GM23338 (cell line): ENCODE results near the gene SDR42E2. TPM values are rescaled to one million over a fixed set of nuclear protein-coding genes. Genes with fewer than 3 reads are reported as not detected.
"Not testable (repeated sequence)": the region's sequence is repeated elsewhere in the genome, so short reads cannot be mapped to it uniquely, and the experiment has no call there.

ENCODE experiments used
- ATAC-seq: fragments of 200-7000 bp; cut with Tn5 transposase; 3 replicates; pipeline ENCODE4 v1.9.1; 2020
- DNase-seq: peaks from one replicate; pipeline ENCODE4 v3.0.0-alpha.2; 2015; ENCODE audit warnings: low spot score
- H2AFZ ChIP-seq: fragments of 200-600 bp; sonication (generic); 2 replicates; pipeline ENCODE4 v1.8.0; 2016; ENCODE audit warnings: antibody characterized with exemption, mild to moderate bottlenecking, moderate library complexity
- H3F3A ChIP-seq: fragments of 200-600 bp; sonication (generic); replicated peaks from 2 replicates; pipeline ENCODE4 v1.8.0; 2017; ENCODE audit warnings: antibody characterized with exemption, mixed run types, low read depth
- H3K27ac ChIP-seq: fragments of 200-600 bp; sonication (generic); 2 replicates; pipeline ENCODE4 v1.6.1; 2016; ENCODE audit warnings: low read depth
- H3K27me3 ChIP-seq: fragments of 200-600 bp; sonication (generic); 2 replicates; pipeline ENCODE4 v1.8.0; 2016; ENCODE audit warnings: mild to moderate bottlenecking, mixed run types, moderate library complexity; ENCODE audit not compliant: insufficient read depth
- H3K36me3 ChIP-seq: fragments of 200-600 bp; sonication (generic); 2 replicates; pipeline ENCODE4 v1.8.0; 2016; ENCODE audit warnings: mild to moderate bottlenecking; ENCODE audit not compliant: insufficient read depth
- H3K4me1 ChIP-seq: fragments of 200-600 bp; sonication (generic); 2 replicates; pipeline ENCODE4 v1.8.0; 2016; ENCODE audit warnings: mild to moderate bottlenecking, moderate library complexity; ENCODE audit not compliant: insufficient read depth
- H3K4me2 ChIP-seq: fragments of 200-600 bp; sonication (generic); 2 replicates; pipeline ENCODE4 v1.7.1; 2017; ENCODE audit warnings: mixed run types
- H3K4me3 ChIP-seq: fragments of 200-600 bp; sonication (generic); 2 replicates; pipeline ENCODE4 v1.6.1; 2016; ENCODE audit warnings: mixed run types
- H3K79me2 ChIP-seq: fragments of 200-600 bp; sonication (generic); replicated peaks from 2 replicates; pipeline ENCODE4 v1.8.0; 2017; ENCODE audit warnings: mild to moderate bottlenecking; ENCODE audit not compliant: insufficient read depth
- H3K9me2 ChIP-seq: fragments of 200-600 bp; sonication (generic); 2 replicates; pipeline ENCODE4 v1.8.0; 2017; ENCODE audit not compliant: insufficient read depth
- H4K20me1 ChIP-seq: fragments of 200-600 bp; sonication (generic); replicated peaks from 2 replicates; pipeline ENCODE4 v1.8.0; 2017; ENCODE audit warnings: mild to moderate bottlenecking; ENCODE audit not compliant: insufficient read depth
- H3K27ac Mint-ChIP-seq: 2 replicates; pipeline ENCODE4 v1.8.0; 2020; ENCODE audit warnings: inconsistent platforms, mild to moderate bottlenecking, moderate library complexity, mixed read lengths
- H3K27me3 Mint-ChIP-seq: 3 replicates; pipeline ENCODE4 v1.8.0; 2022; ENCODE audit warnings: low read depth, mild to moderate bottlenecking, moderate library complexity, mixed read lengths, inconsistent platforms; ENCODE audit not compliant: insufficient read depth, poor library complexity
- H3K36me3 Mint-ChIP-seq: 3 replicates; pipeline ENCODE4 v1.8.0; 2021; ENCODE audit warnings: low read depth, mild to moderate bottlenecking, inconsistent platforms, moderate library complexity, mixed read lengths
- H3K4me1 Mint-ChIP-seq: 3 replicates; pipeline ENCODE4 v1.8.0; 2020; ENCODE audit warnings: mild to moderate bottlenecking, inconsistent platforms, mixed read lengths
- H3K4me3 Mint-ChIP-seq: 3 replicates; pipeline ENCODE4 v1.8.0; 2021; ENCODE audit warnings: moderate library complexity, mild to moderate bottlenecking, inconsistent platforms, mixed read lengths
- H3K9me3 Mint-ChIP-seq: 3 replicates; pipeline ENCODE4 v1.8.0; 2020; ENCODE audit warnings: moderate library complexity, mild to moderate bottlenecking, inconsistent platforms, mixed read lengths
- CTCF ChIP-seq, 2 experiments: fragments of 200-600 bp in 1 of 2; sonication (generic) in 1 of 2; conservative IDR thresholded peaks; 2 replicates each; pipeline versions ENCODE4 v1.5.1 to v1.6.1; 2016 to 2017; ENCODE audit warnings: antibody characterized with exemption in 2 of 2, low read depth in 2 of 2, mild to moderate bottlenecking in 2 of 2, moderate library complexity in 1 of 2
- ETS1 ChIP-seq: IDR thresholded peaks from 2 replicates; pipeline ENCODE4 v1.6.1; 2016; ENCODE audit warnings: antibody characterized with exemption
- EZH2 ChIP-seq: fragments of 200-600 bp; sonication (generic); IDR thresholded peaks from one replicate; pipeline ENCODE4 v1.8.0; 2017; ENCODE audit warnings: antibody characterized with exemption, mild to moderate bottlenecking, low read depth; ENCODE audit not compliant: unreplicated experiment
- JUNB ChIP-seq: IDR thresholded peaks from one replicate; pipeline ENCODE4 v1.6.1; 2016; ENCODE audit warnings: antibody characterized with exemption; ENCODE audit not compliant: unreplicated experiment
- NANOG ChIP-seq: IDR thresholded peaks from 2 replicates; pipeline ENCODE4 v1.6.1; 2016; ENCODE audit warnings: antibody characterized with exemption, borderline replicate concordance
- POLR2AphosphoS5 ChIP-seq: IDR thresholded peaks from 2 replicates; pipeline ENCODE4 v1.6.1; 2016; ENCODE audit warnings: antibody characterized with exemption, low read depth
- STAT1 ChIP-seq: IDR thresholded peaks from one replicate; pipeline ENCODE4 v1.6.1; 2016; ENCODE audit warnings: antibody characterized with exemption; ENCODE audit not compliant: unreplicated experiment
- ZNF114 ChIP-seq: fragments of 250-450 bp; sonication (Bioruptor Pico); IDR thresholded peaks from 2 replicates; pipeline ENCODE4 v1.5.0; 2020; ENCODE audit warnings: mild to moderate bottlenecking, moderate library complexity
- ZNF331 ChIP-seq: fragments of 250-450 bp; sonication (Bioruptor Pico); IDR thresholded peaks from 2 replicates; pipeline ENCODE4 v1.5.0; 2020; ENCODE audit warnings: low read depth, mild to moderate bottlenecking, moderate library complexity
- ZNF462 ChIP-seq: fragments of 250-450 bp; sonication (Bioruptor Pico); IDR thresholded peaks from 2 replicates; pipeline ENCODE4 v1.5.0; 2020; ENCODE audit warnings: mild to moderate bottlenecking, moderate library complexity
- polyA plus RNA-seq: library from polyadenylated mRNA; unstranded; fragments of >200 nt; fragmentation: Nextera tagmentation; extraction: Ambion mirVana; gene quantifications from 2 replicates; pipeline ENCODE4 v1.2.1, GENCODE V29; 2016
- total RNA-seq: library from RNA; depleted of rRNA; stranded (reverse); fragments of >200 nt; shearing (Covaris generic); gene quantifications from 2 replicates; pipeline ENCODE4 v1.2.3, GENCODE V29; 2014

SDR42E2 gene
- total and polyA plus RNA-seq, 2 experiments from 2014 or later: 0.15 TPM; not detected in 1

GRCh38 chr16:22152316-22152715, 10.0 kb upstream of the SDR42E2 start (continued):
- no peak for TF ChIP-seq ETS1
- no peak for TF ChIP-seq NANOG
- TF ChIP-seq STAT1: no peak
- no peak for TF ChIP-seq POLR2AphosphoS5
- no peak for TF ChIP-seq JUNB

- H4K20me1 ChIP-seq, H3K4me3 Mint-ChIP-seq, H3K4me1 Mint-ChIP-seq, H3K4me1 ChIP-seq, H3K4me3 ChIP-seq, H3K27ac ChIP-seq, DNase-seq, ATAC-seq, H3K4me2 ChIP-seq, H3K79me2 ChIP-seq, H3K36me3 ChIP-seq, H3K9me2 ChIP-seq, H3K9me3 Mint-ChIP-seq, H3K27me3 ChIP-seq, H3K36me3 Mint-ChIP-seq, H3K27me3 Mint-ChIP-seq, H3F3A ChIP-seq, H3K27ac Mint-ChIP-seq, H2AFZ ChIP-seq: not testable (repeated sequence)
Measured at GRCh38 chr16:22153078-22153477, 9.2 kb upstream of the SDR42E2 start.

- Histone ChIP-seq H3K36me3 (no peaks in the 10 kb centered on the region), H3K4me3 (no peak overlapping the region), H3K79me2 (no peaks in the 10 kb centered on the region), H2AFZ (no peak overlapping the region), H3K9me2 (peaks cover 8% of the 10 kb centered on the region; the same call in 1 of the 2 replicates), H3F3A (0 out of 2 replicates have a peak, but pooled peaks cover 6% of the 10 kb centered on the region), H3K4me2 (no peak overlapping the region), H3K27ac (no peak overlapping the region), H4K20me1 (no peaks in the 10 kb centered on the region), H3K27me3 (peaks cover 26% of the 10 kb centered on the region), H3K4me1 (no peaks in the 10 kb centered on the region; the same call in none of the 2 replicates)
- ATAC-seq: no peak
- H3K27ac Mint-ChIP-seq: no peak overlapping the region
- H3K4me1 Mint-ChIP-seq: no peaks in the 10 kb centered on the region
- H3K9me3 Mint-ChIP-seq: no peaks in the 10 kb centered on the region
- peak overlapping the region; percentile 5; the same call in 1 of the 3 replicates for H3K4me3 Mint-ChIP-seq
- peaks cover 9% of the 10 kb centered on the region for H3K27me3 Mint-ChIP-seq
- H3K36me3 Mint-ChIP-seq: no peaks in the 10 kb centered on the region
- DNase-seq: no peak
- TF ChIP-seq ZNF114 (no peak), STAT1 (no peak), JUNB (no peak), CTCF (conservative IDR thresholded peaks at IDR 0.05; ENCODE audit: low read depth in 2 of 2) (no peak), EZH2 (no peak), ZNF462 (CRISPR knock-in tag) (no peak), ZNF331 (CRISPR knock-in tag) (no peak)
Measured at GRCh38 chr16:22161401-22161800, 905 bp upstream of the SDR42E2 start.
